ENCODE measurements around the gene MOB3C. TPM values are rescaled to one million over a fixed set of nuclear protein-coding genes. Genes with fewer than 3 reads are reported as not detected.

The MOB3C gene
- total RNA-seq, 1 donor from 2014 or later, result 9.4 TPM

DNA sequence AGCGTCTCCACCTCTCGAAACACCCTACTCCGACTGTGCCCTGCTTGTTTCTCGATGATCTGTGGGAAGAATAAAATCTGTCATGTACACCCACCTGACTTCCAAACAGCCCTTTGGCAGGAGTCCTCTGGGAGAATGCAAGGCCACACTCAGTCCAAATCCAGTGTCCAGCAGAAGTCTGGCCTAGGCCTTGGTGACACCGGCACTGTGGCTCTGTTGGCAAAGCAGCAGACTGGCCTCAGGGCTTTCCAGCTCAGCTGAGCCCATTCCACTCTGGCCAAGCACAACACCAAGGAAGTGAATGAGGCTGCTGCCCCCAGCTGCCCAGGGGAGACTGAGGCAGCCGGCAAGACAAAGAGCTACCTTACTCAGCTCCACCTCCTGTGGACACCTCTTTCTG is 40.0 kb downstream of the MOB3C start:
- Mint-ChIP-seq H3K4me3 (ENCODE audit: unreplicated experiment) (no peak overlapping the region), H3K27ac (ENCODE audit: unreplicated experiment) (no peak overlapping the region), H3K36me3 (ENCODE audit: unreplicated experiment) (peaks cover 23% of the 10 kb centered on the region), H3K9me3 (ENCODE audit: unreplicated experiment) (no peaks in the 10 kb centered on the region), H3K4me1 (ENCODE audit: unreplicated experiment) (no peaks in the 10 kb centered on the region), H3K27me3 (ENCODE audit: unreplicated experiment) (no peaks in the 10 kb centered on the region)
- TF ChIP-seq, protein P1, sequence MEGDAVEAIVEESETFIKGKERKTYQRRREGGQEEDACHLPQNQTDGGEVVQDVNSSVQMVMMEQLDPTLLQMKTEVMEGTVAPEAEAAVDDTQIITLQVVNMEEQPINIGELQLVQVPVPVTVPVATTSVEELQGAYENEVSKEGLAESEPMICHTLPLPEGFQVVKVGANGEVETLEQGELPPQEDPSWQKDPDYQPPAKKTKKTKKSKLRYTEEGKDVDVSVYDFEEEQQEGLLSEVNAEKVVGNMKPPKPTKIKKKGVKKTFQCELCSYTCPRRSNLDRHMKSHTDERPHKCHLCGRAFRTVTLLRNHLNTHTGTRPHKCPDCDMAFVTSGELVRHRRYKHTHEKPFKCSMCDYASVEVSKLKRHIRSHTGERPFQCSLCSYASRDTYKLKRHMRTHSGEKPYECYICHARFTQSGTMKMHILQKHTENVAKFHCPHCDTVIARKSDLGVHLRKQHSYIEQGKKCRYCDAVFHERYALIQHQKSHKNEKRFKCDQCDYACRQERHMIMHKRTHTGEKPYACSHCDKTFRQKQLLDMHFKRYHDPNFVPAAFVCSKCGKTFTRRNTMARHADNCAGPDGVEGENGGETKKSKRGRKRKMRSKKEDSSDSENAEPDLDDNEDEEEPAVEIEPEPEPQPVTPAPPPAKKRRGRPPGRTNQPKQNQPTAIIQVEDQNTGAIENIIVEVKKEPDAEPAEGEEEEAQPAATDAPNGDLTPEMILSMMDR (IDR thresholded peaks at IDR 0.05), result no peak
- DNase-seq (ENCODE audit: extremely low spot score, unreplicated experiment), result no peak

DNA sequence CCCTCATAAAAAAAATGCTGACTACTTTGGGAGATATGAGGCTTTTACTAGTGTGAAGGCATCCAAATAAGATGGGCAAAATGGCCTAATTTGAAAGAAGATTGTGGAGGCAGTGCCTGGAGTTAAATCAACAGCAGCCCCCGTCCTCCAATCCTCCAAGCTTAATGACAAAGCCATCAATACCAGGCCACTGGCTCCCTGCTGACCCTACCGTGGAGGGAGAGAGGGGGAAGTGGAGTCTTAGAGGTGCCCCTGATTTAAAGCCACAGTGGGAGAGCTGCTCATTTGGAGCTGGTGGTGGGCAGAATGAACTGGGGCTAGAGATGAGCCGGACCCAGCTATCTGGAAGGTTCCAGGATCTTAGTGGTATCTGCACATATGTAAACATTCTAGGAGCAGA is 40.8 kb downstream of the MOB3C start:
- peaks cover 20% of the 10 kb centered on the region for H3K36me3 Mint-ChIP-seq (ENCODE audit: unreplicated experiment)
- TF ChIP-seq, protein P1 (IDR thresholded peaks at IDR 0.05), result no peak
- H3K4me3 Mint-ChIP-seq (ENCODE audit: unreplicated experiment), result no peak overlapping the region
- H3K4me1 Mint-ChIP-seq (ENCODE audit: unreplicated experiment), result no peaks in the 10 kb centered on the region
- H3K9me3 Mint-ChIP-seq (ENCODE audit: unreplicated experiment), result no peaks in the 10 kb centered on the region
- no peak for DNase-seq (ENCODE audit: extremely low spot score, unreplicated experiment)
- no peak overlapping the region for H3K27ac Mint-ChIP-seq (ENCODE audit: unreplicated experiment)
- H3K27me3 Mint-ChIP-seq (ENCODE audit: unreplicated experiment), result no peaks in the 10 kb centered on the region

DNA sequence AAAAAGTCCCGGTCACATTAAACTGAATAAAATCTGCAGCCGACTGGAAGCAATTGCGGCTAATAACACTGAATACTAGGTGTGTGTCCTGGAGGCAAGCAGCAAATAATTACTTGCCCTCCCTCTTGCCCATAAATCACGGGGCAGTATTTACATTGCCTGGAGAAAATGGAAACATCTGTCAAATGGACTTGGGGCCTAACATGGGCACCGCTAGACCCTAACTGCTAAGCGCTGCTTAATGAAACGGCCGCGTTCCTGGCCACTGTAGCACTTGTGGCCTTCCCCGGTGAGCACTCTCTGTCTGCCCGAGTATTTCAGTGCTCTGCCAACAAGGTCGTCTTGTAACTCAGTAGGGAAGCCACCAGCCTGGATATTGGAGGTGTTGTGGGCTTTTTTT is 41.3 kb downstream of the MOB3C start:
- no peaks in the 10 kb centered on the region for H3K9me3 Mint-ChIP-seq (ENCODE audit: unreplicated experiment)
- no peaks in the 10 kb centered on the region for H3K4me1 Mint-ChIP-seq (ENCODE audit: unreplicated experiment)
- no peak overlapping the region for H3K4me3 Mint-ChIP-seq (ENCODE audit: unreplicated experiment)
- H3K36me3 Mint-ChIP-seq (ENCODE audit: unreplicated experiment), result peaks cover 16% of the 10 kb centered on the region
- H3K27me3 Mint-ChIP-seq (ENCODE audit: unreplicated experiment), result no peaks in the 10 kb centered on the region
- DNase-seq (ENCODE audit: extremely low spot score, unreplicated experiment), result no peak
- TF ChIP-seq, protein P1 (IDR thresholded peaks at IDR 0.05), result no peak
- H3K27ac Mint-ChIP-seq (ENCODE audit: unreplicated experiment), result no peak overlapping the region

DNA sequence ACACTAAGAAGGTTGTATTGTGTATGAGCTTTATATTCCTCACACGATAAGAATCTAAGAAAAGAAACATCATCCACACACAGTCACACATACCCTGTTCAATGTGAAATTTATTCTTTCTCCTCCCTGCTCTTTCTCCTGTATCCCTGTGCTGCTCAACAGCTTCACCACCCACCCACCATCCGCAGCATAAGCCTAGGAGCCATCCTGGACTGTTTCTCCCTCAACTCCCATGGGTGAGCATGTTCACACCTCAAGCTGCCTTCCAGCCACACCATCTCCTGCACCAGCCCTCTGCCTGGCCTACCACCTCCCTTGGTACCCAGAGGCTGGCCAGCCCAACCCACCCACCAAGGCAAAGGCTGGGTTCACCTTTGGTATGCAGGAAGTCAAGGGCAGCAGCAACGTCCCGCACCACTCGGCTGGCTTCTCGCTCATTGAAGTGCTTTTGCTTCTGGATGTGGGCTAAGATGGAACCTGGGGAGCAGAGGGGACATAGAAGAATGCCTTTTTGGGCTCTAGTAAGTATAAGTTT is 44.9 kb downstream of the MOB3C start:
- Mint-ChIP-seq H3K9me3 (ENCODE audit: unreplicated experiment) (no peaks in the 10 kb centered on the region), H3K36me3 (ENCODE audit: unreplicated experiment) (peaks cover 16% of the 10 kb centered on the region), H3K4me1 (ENCODE audit: unreplicated experiment) (no peaks in the 10 kb centered on the region), H3K27ac (ENCODE audit: unreplicated experiment) (no peak overlapping the region), H3K27me3 (ENCODE audit: unreplicated experiment) (no peaks in the 10 kb centered on the region), H3K4me3 (ENCODE audit: unreplicated experiment) (no peak overlapping the region)
- TF ChIP-seq, protein P1 (IDR thresholded peaks at IDR 0.05), result no peak
- no peak for DNase-seq (ENCODE audit: extremely low spot score, unreplicated experiment)

DNA sequence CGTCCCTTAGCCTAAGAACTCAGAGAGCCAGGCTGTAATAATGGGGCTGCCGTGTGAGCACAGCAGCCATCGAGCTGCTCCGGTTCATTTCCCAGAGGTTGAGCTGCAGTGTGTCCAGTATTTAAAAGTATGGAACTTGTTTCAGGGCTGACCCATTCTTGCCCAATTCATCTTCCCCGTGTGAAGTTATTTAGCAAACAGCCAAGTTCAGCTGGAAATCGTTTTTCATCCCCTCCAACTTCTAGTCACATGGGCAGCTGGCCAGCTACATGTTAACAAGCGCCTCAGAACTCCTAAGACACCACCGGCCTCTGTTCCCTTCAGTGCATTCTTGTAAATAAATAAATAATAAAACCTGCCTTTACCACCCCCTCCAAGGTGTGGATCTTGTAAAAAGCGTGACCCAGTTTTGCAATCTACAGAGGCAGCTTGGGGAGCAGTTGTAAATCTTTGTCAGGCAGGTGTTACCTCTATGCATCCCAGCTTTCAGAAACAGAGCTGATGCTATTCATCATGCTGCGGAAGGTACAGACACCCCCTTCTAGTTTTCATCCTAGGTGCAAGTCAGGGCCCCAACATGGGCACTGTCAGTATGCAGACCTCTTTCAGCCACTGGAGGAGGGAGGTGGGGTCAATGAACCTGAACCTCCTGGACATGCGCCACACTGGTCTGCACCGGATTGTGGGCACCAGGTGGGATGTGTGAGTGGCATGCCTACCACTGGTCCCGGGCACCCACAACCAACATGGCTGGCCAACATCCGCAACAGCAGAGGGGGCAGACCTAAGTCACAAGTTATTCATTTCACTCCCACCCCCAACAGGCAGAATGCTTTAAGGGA is 46.5 kb downstream of the MOB3C start:
- Mint-ChIP-seq H3K27me3 (ENCODE audit: unreplicated experiment) (no peaks in the 10 kb centered on the region), H3K4me1 (ENCODE audit: unreplicated experiment) (no peaks in the 10 kb centered on the region), H3K4me3 (ENCODE audit: unreplicated experiment) (no peak overlapping the region), H3K9me3 (ENCODE audit: unreplicated experiment) (no peaks in the 10 kb centered on the region), H3K36me3 (ENCODE audit: unreplicated experiment) (peaks cover 22% of the 10 kb centered on the region), H3K27ac (ENCODE audit: unreplicated experiment) (no peak overlapping the region)
- no peak for DNase-seq (ENCODE audit: extremely low spot score, unreplicated experiment)
- TF ChIP-seq, protein P1 (IDR thresholded peaks at IDR 0.05), result no peak
